Liver (tissue), 9 donors: ENCODE measurements around the gene BTBD19. TPM values are rescaled to one million over a fixed set of nuclear protein-coding genes. Genes with fewer than 3 reads are reported as not detected.

ENCODE experiments used
- DNase-seq: peaks from one replicate; pipeline ENCODE4 v3.0.0-alpha.2; 2017; ENCODE audit warnings: low spot score
- H3K27ac ChIP-seq, 2 donors: one replicate each; pipeline ENCODE4 v1.7.0; 2013; ENCODE audit warnings: inconsistent platforms in 2 of 2, low read length in 2 of 2, control low read depth in 1 of 2, low read depth in 1 of 2, mild to moderate bottlenecking in 1 of 2
- H3K27me3 ChIP-seq, 4 donors: one replicate each; pipeline versions ENCODE4 v1.6.1 to v1.7.0; 2013; ENCODE audit warnings: low read length in 3 of 4, inconsistent platforms in 1 of 4, mild to moderate bottlenecking in 1 of 4, moderate library complexity in 1 of 4; ENCODE audit not compliant: control insufficient read depth in 4 of 4, insufficient read depth in 4 of 4
- H3K36me3 ChIP-seq, 4 donors: one replicate each; pipeline versions ENCODE4 v1.6.1 to v1.7.0; 2013; ENCODE audit warnings: low read length in 3 of 4, mild to moderate bottlenecking in 3 of 4, low read depth in 1 of 4, moderate library complexity in 1 of 4; ENCODE audit not compliant: control insufficient read depth in 4 of 4, insufficient read depth in 3 of 4
- H3K4me1 ChIP-seq, 4 donors: one replicate each; pipeline versions ENCODE4 v1.6.1 to v1.7.0; 2013; ENCODE audit warnings: low read length in 3 of 4, mild to moderate bottlenecking in 3 of 4, moderate library complexity in 1 of 4; ENCODE audit not compliant: control insufficient read depth in 4 of 4, insufficient read depth in 4 of 4
- H3K4me3 ChIP-seq, 3 donors: one replicate each; pipeline versions ENCODE4 v1.6.1 to v1.7.0; 2013; ENCODE audit warnings: low read length in 3 of 3, control low read depth in 1 of 3, low read depth in 1 of 3, mild to moderate bottlenecking in 1 of 3
- H3K9ac ChIP-seq, 2 donors: one replicate each; pipeline ENCODE4 v1.7.0; 2013; ENCODE audit warnings: low read length in 2 of 2, mild to moderate bottlenecking in 2 of 2, moderate library complexity in 2 of 2, control low read depth in 1 of 2, low read depth in 1 of 2
- H3K9me3 ChIP-seq, 4 donors: one replicate each; pipeline versions ENCODE4 v1.6.1 to v1.7.0; 2013; ENCODE audit warnings: low read length in 3 of 4; ENCODE audit not compliant: control insufficient read depth in 4 of 4
- EGR1 ChIP-seq, 2 donors: IDR thresholded peaks; 2 replicates each; pipeline ENCODE4 v1.6.1; 2016 to 2018; ENCODE audit warnings: antibody characterized with exemption in 2 of 2, low read depth in 2 of 2
- FOXA1 ChIP-seq: IDR thresholded peaks from 2 replicates; pipeline ENCODE4 v1.6.1; 2016; ENCODE audit warnings: antibody characterized with exemption
- FOXA2 ChIP-seq: IDR thresholded peaks from 2 replicates; pipeline ENCODE4 v1.6.1; 2016; ENCODE audit warnings: antibody characterized with exemption
- GABPA ChIP-seq, 2 donors: IDR thresholded peaks in 1 of 2; conservative IDR thresholded peaks in 1 of 2; 2 replicates each; pipeline ENCODE4 v1.6.1; 2016; ENCODE audit warnings: antibody characterized with exemption in 2 of 2, mild to moderate bottlenecking in 1 of 2, moderate library complexity in 1 of 2
- HNF4A ChIP-seq, 2 donors: conservative IDR thresholded peaks; 2 replicates each; pipeline ENCODE4 v1.6.1; 2016; ENCODE audit warnings: antibody characterized with exemption in 2 of 2, mild to moderate bottlenecking in 2 of 2
- HNF4G ChIP-seq: IDR thresholded peaks from 2 replicates; pipeline ENCODE4 v1.6.1; 2016; ENCODE audit warnings: antibody characterized with exemption
- JUND ChIP-seq, 2 donors: IDR thresholded peaks; 2 replicates each; pipeline ENCODE4 v1.6.1; 2016; ENCODE audit warnings: antibody characterized with exemption in 2 of 2
- NR2F2 ChIP-seq: IDR thresholded peaks from 2 replicates; pipeline ENCODE4 v1.6.1; 2016; ENCODE audit warnings: antibody characterized with exemption
- RAD21 ChIP-seq, 2 donors: IDR thresholded peaks; 2 replicates each; pipeline ENCODE4 v1.6.1; 2016; ENCODE audit warnings: antibody characterized with exemption in 2 of 2, mild to moderate bottlenecking in 2 of 2
- RXRA ChIP-seq, 2 donors: IDR thresholded peaks; 2 replicates each; pipeline ENCODE4 v1.6.1; 2017 to 2018; ENCODE audit warnings: antibody characterized with exemption in 2 of 2, mild to moderate bottlenecking in 1 of 2
- SP1 ChIP-seq: IDR thresholded peaks from 2 replicates; pipeline ENCODE4 v1.6.1; 2018; ENCODE audit warnings: antibody characterized with exemption, mild to moderate bottlenecking
- TAF1 ChIP-seq: conservative IDR thresholded peaks from 2 replicates; pipeline ENCODE4 v1.6.1; 2016; ENCODE audit warnings: antibody characterized with exemption, mild to moderate bottlenecking
- YY1 ChIP-seq: IDR thresholded peaks from 2 replicates; pipeline ENCODE4 v1.6.1; 2016; ENCODE audit warnings: antibody characterized with exemption, mild to moderate bottlenecking
- WGBS: extraction: QIAGEN DNeasy Blood & Tissue Kit; methylation state at CpG from one replicate; pipeline ENCODE4 v1.1.7; 2013; 5-methylcytosine and 5-hydroxymethylcytosine counted together
- polyA plus RNA-seq, 2 donors: library from polyadenylated mRNA; stranded (reverse) in 1 of 2; unstranded in 1 of 2; fragments of 200-250 nt in 1 of 2; fragments of >200 nt in 1 of 2; fragmentation: Nextera tagmentation in 1 of 2; extraction: Ambion mirVana in 1 of 2; gene quantifications; one replicate each; pipeline versions ENCODE4 v1.2.1 to v1.2.3, GENCODE V29; 2013 to 2015
- total RNA-seq, 2 donors: library from RNA; depleted of rRNA; stranded (reverse); fragments of >200 nt; gene quantifications; one replicate each; pipeline ENCODE4 v1.2.3, GENCODE V29; 2014
- TF ChIP-seq, protein P1 (sequence below): IDR thresholded peaks from 2 replicates; pipeline ENCODE4 v1.6.1; 2016; ENCODE audit warnings: antibody characterized with exemption
- TF ChIP-seq, protein P2 (sequence below): fragments of 150-350 bp; IDR thresholded peaks from 2 replicates; pipeline ENCODE4 v1.5.1; 2017; ENCODE audit warnings: improper control_type of control experiment, low read depth, low read length; ENCODE audit not compliant: missing input control
- TF ChIP-seq, protein P3 (sequence below): IDR thresholded peaks from 2 replicates; pipeline ENCODE4 v1.6.1; 2016; ENCODE audit warnings: antibody characterized with exemption, mild to moderate bottlenecking
- TF ChIP-seq, protein P4 (sequence below): IDR thresholded peaks from 2 replicates; pipeline ENCODE4 v1.6.1; 2016; ENCODE audit warnings: antibody characterized with exemption
- TF ChIP-seq, protein P5 (sequence below): IDR thresholded peaks from 2 replicates; pipeline ENCODE4 v1.6.1; 2016; ENCODE audit warnings: antibody characterized with exemption
- donor health status: healthy.
- donor health status: healthy.
- donor health status: healthy.
- donor health status: healthy.
- donor health status: healthy.

BTBD19 gene
- total and polyA plus RNA-seq, 4 donors, result 1.3 to 3.1 (median 2.6) TPM

DNA sequence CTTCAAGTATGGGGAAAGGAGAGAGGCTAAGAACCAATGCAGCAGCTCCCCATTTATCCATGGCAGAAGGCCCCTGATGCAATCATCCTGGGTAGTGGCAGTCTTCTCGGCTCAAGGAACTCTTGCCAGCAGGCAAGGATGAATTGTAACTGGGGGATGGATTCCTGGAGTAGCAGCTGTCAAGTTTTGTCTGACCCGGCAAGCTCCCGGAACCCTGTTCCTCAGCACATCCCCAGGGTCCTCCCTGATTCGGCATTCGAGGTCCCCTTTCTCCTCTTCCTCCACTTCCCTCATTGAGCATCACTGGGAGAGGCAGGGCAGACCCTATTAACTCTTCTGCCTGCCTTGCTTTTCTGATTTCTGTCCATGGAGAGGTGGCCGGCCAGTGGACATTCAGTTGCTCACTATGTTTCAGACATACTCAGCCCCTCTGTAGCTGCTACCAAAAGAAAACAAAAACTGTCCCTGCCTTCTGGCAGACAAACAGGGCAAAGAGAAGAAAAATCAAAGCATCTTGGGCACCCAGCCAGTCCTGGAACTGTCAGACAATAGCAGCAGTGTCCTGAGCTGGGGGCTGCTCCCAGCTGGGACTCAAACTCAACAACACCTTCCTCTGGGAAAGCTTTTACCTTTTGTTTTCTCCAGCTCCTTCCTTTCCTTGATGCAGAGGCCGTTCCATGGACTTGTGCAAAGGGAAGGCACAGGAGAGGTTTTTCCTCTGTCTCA lies 40.3 kb downstream of the BTBD19 start:
- H3K9me3 ChIP-seq, result no peaks in the 10 kb centered on the region
- no peaks in the 10 kb centered on the region for H3K27me3 ChIP-seq
- H3K27ac ChIP-seq, result no peak overlapping the region
- WGBS, result 96% methylated on average over 7 of the region's 7 CpGs
- no peak overlapping the region for H3K4me3 ChIP-seq
- no peak for DNase-seq
- H3K4me1 ChIP-seq, result no peaks in the 10 kb centered on the region
- no peak overlapping the region for H3K9ac ChIP-seq
- H3K36me3 ChIP-seq, result peaks cover 0 to 5% (median 2%) of the 10 kb centered on the region in 4 donors
- TF ChIP-seq RAD21 (IDR thresholded peaks at IDR 0.05) (no peak), HNF4G (no peak), NR2F2 (no peak), JUND (IDR thresholded peaks at IDR 0.05) (no peak), RXRA (IDR thresholded peaks at IDR 0.05) (no peak), FOXA2 (no peak), EGR1 (IDR thresholded peaks at IDR 0.05; ENCODE audit: low read depth in 2 of 2) (no peak), GABPA (IDR thresholded peaks at IDR 0.05 in 1 of 2, conservative IDR thresholded peaks at IDR 0.05 in 1 of 2) (no peak), TAF1 (no peak), HNF4A (conservative IDR thresholded peaks at IDR 0.05) (no peak), SP1 (no peak), FOXA1 (no peak), YY1 (no peak)
- TF ChIP-seq, protein P1, sequence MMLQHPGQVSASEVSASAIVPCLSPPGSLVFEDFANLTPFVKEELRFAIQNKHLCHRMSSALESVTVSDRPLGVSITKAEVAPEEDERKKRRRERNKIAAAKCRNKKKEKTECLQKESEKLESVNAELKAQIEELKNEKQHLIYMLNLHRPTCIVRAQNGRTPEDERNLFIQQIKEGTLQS, result no peak
- TF ChIP-seq, protein P2, sequence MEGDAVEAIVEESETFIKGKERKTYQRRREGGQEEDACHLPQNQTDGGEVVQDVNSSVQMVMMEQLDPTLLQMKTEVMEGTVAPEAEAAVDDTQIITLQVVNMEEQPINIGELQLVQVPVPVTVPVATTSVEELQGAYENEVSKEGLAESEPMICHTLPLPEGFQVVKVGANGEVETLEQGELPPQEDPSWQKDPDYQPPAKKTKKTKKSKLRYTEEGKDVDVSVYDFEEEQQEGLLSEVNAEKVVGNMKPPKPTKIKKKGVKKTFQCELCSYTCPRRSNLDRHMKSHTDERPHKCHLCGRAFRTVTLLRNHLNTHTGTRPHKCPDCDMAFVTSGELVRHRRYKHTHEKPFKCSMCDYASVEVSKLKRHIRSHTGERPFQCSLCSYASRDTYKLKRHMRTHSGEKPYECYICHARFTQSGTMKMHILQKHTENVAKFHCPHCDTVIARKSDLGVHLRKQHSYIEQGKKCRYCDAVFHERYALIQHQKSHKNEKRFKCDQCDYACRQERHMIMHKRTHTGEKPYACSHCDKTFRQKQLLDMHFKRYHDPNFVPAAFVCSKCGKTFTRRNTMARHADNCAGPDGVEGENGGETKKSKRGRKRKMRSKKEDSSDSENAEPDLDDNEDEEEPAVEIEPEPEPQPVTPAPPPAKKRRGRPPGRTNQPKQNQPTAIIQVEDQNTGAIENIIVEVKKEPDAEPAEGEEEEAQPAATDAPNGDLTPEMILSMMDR, result no peak
- TF ChIP-seq, protein P3, sequence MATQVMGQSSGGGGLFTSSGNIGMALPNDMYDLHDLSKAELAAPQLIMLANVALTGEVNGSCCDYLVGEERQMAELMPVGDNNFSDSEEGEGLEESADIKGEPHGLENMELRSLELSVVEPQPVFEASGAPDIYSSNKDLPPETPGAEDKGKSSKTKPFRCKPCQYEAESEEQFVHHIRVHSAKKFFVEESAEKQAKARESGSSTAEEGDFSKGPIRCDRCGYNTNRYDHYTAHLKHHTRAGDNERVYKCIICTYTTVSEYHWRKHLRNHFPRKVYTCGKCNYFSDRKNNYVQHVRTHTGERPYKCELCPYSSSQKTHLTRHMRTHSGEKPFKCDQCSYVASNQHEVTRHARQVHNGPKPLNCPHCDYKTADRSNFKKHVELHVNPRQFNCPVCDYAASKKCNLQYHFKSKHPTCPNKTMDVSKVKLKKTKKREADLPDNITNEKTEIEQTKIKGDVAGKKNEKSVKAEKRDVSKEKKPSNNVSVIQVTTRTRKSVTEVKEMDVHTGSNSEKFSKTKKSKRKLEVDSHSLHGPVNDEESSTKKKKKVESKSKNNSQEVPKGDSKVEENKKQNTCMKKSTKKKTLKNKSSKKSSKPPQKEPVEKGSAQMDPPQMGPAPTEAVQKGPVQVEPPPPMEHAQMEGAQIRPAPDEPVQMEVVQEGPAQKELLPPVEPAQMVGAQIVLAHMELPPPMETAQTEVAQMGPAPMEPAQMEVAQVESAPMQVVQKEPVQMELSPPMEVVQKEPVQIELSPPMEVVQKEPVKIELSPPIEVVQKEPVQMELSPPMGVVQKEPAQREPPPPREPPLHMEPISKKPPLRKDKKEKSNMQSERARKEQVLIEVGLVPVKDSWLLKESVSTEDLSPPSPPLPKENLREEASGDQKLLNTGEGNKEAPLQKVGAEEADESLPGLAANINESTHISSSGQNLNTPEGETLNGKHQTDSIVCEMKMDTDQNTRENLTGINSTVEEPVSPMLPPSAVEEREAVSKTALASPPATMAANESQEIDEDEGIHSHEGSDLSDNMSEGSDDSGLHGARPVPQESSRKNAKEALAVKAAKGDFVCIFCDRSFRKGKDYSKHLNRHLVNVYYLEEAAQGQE, result no peak
- TF ChIP-seq, protein P4, sequence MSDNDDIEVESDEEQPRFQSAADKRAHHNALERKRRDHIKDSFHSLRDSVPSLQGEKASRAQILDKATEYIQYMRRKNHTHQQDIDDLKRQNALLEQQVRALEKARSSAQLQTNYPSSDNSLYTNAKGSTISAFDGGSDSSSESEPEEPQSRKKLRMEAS, result no peak
- TF ChIP-seq, protein P5, sequence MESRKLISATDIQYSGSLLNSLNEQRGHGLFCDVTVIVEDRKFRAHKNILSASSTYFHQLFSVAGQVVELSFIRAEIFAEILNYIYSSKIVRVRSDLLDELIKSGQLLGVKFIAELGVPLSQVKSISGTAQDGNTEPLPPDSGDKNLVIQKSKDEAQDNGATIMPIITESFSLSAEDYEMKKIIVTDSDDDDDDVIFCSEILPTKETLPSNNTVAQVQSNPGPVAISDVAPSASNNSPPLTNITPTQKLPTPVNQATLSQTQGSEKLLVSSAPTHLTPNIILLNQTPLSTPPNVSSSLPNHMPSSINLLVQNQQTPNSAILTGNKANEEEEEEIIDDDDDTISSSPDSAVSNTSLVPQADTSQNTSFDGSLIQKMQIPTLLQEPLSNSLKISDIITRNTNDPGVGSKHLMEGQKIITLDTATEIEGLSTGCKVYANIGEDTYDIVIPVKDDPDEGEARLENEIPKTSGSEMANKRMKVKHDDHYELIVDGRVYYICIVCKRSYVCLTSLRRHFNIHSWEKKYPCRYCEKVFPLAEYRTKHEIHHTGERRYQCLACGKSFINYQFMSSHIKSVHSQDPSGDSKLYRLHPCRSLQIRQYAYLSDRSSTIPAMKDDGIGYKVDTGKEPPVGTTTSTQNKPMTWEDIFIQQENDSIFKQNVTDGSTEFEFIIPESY, result no peak
